SU-DHL-6 (cell line): Measurements from ENCODE around the gene MTHFSD.

Experiments
- H2AFZ ChIP-seq: fragments of 200-600 bp; sonication (generic); 2 replicates; pipeline ENCODE4 v1.6.1; 2014; ENCODE audit warnings: low read depth, mild to moderate bottlenecking, moderate library complexity, mixed read lengths, antibody characterized with exemption, low read length; ENCODE audit not compliant: severe bottlenecking
- H3F3A ChIP-seq: fragments of 200-600 bp; shearing (Covaris generic); 2 replicates; pipeline ENCODE4 v1.6.0; 2016; ENCODE audit warnings: antibody characterized with exemption, mild to moderate bottlenecking; ENCODE audit not compliant: insufficient read depth
- H3K27ac ChIP-seq: fragments of 200-600 bp; sonication (generic); 2 replicates; pipeline ENCODE4 v1.5.1; 2016; ENCODE audit warnings: low read depth, mild to moderate bottlenecking, low read length, moderate library complexity, mixed read lengths
- H3K27me3 ChIP-seq: fragments of 200-600 bp; sonication (generic), shearing (Covaris generic); 2 replicates; pipeline ENCODE4 v1.6.0; 2014; ENCODE audit warnings: mild to moderate bottlenecking, low read length
- H3K36me3 ChIP-seq: fragments of 200-600 bp; sonication (generic); 2 replicates; pipeline ENCODE4 v1.6.1; 2014; ENCODE audit warnings: mild to moderate bottlenecking, low read length, mixed read lengths
- H3K4me2 ChIP-seq: fragments of 300-600, 200-600 bp; shearing (Covaris generic), sonication (generic); 2 replicates; pipeline ENCODE4 v1.6.0; 2014; ENCODE audit warnings: low read length, low read depth, mild to moderate bottlenecking; ENCODE audit not compliant: poor library complexity, severe bottlenecking
- H3K4me3 ChIP-seq: fragments of 200-600 bp; sonication (generic); 2 replicates; pipeline ENCODE4 v1.5.1; 2014; ENCODE audit warnings: antibody characterized with exemption, low read length, mild to moderate bottlenecking, mixed read lengths; ENCODE audit not compliant: insufficient read depth, poor library complexity, severe bottlenecking
- H3K79me2 ChIP-seq: fragments of 200-600 bp; sonication (generic); 2 replicates; pipeline ENCODE4 v1.6.1; 2014; ENCODE audit warnings: mild to moderate bottlenecking, low read length, moderate library complexity; ENCODE audit not compliant: insufficient read depth
- H3K9ac ChIP-seq: fragments of 200-600 bp; sonication (generic); 2 replicates; pipeline ENCODE4 v1.7.0; 2014; ENCODE audit warnings: mild to moderate bottlenecking, low read length
- H3K9me2 ChIP-seq: fragments of 200-600 bp; sonication (generic); replicated peaks from 2 replicates; pipeline ENCODE4 v1.6.1; 2014; ENCODE audit warnings: low read length; ENCODE audit not compliant: insufficient read depth
- H3K9me3 ChIP-seq: fragments of 200-600 bp; sonication (generic); 2 replicates; pipeline ENCODE4 v1.6.1; 2014; ENCODE audit warnings: low read length, mixed read lengths; ENCODE audit not compliant: insufficient read depth
- H4K20me1 ChIP-seq: fragments of 200-600 bp; sonication (generic); 2 replicates; pipeline ENCODE4 v1.6.1; 2014; ENCODE audit warnings: low read depth, mild to moderate bottlenecking, antibody characterized with exemption, low read length, moderate library complexity, mixed read lengths
- CTCF ChIP-seq: fragments of 200-600 bp; sonication (generic); IDR thresholded peaks from one replicate; pipeline ENCODE4 v1.5.1; 2017; ENCODE audit warnings: antibody characterized with exemption, mild to moderate bottlenecking, low read length, moderate library complexity; ENCODE audit not compliant: insufficient read depth, poor library complexity, severe bottlenecking
- EZH2phosphoT487 ChIP-seq: fragments of 200-600 bp; sonication (generic), shearing (Covaris generic); conservative IDR thresholded peaks from 2 replicates; pipeline ENCODE4 v1.6.1; 2018; ENCODE audit warnings: mild to moderate bottlenecking, antibody characterized with exemption, low read length, moderate library complexity, mixed read lengths

The MTHFSD gene

GRCh38 chr16:86519007-86519648 is 35.9 kb downstream of the MTHFSD start:
- H2AFZ ChIP-seq, result no peak overlapping the region
- no peaks in the 10 kb centered on the region for H3K27me3 ChIP-seq

GRCh38 chr16:86517652-86518258 is 37.3 kb downstream of the MTHFSD start:
- no peak overlapping the region for H2AFZ ChIP-seq
- no peaks in the 10 kb centered on the region for H3K36me3 ChIP-seq
- no peak overlapping the region for H3K27ac ChIP-seq
- H3K9ac ChIP-seq, result no peak overlapping the region
- H3K27me3 ChIP-seq, result no peaks in the 10 kb centered on the region
- no peaks in the 10 kb centered on the region for H4K20me1 ChIP-seq
- no peak overlapping the region for H3K4me2 ChIP-seq
- no peaks in the 10 kb centered on the region for H3K79me2 ChIP-seq
- no peaks in the 10 kb centered on the region for H3K9me3 ChIP-seq
- no peak overlapping the region for H3K4me3 ChIP-seq
- no peaks in the 10 kb centered on the region for H3F3A ChIP-seq
- TF ChIP-seq EZH2phosphoT487 (no peak), CTCF (peak; percentile 44)
- H3K9me2 ChIP-seq, result no peaks in the 10 kb centered on the region

More at GRCh38 chr16:86519007-86519648, 35.9 kb downstream of the MTHFSD start:
- H3K9me3 ChIP-seq, result no peaks in the 10 kb centered on the region
- no peak for TF ChIP-seq CTCF
- TF ChIP-seq EZH2phosphoT487, result no peak
- no peaks in the 10 kb centered on the region for H3K9me2 ChIP-seq
- H4K20me1 ChIP-seq, result no peaks in the 10 kb centered on the region
- H3K4me2 ChIP-seq, result no peak overlapping the region
- H3K79me2 ChIP-seq, result no peaks in the 10 kb centered on the region
- no peak overlapping the region for H3K4me3 ChIP-seq
- H3K36me3 ChIP-seq, result no peaks in the 10 kb centered on the region
- no peak overlapping the region for H3K9ac ChIP-seq
- H3F3A ChIP-seq, result no peaks in the 10 kb centered on the region
- no peak overlapping the region for H3K27ac ChIP-seq

GRCh38 chr16:86517033-86517432 is 38.0 kb downstream of the MTHFSD start:
- no peak overlapping the region for H2AFZ ChIP-seq

More at GRCh38 chr16:86517033-86517432, 38.0 kb downstream of the MTHFSD start:
- Histone ChIP-seq H3F3A (no peaks in the 10 kb centered on the region), H3K4me3 (no peak overlapping the region), H3K9ac (no peak overlapping the region), H3K9me3 (no peaks in the 10 kb centered on the region), H3K4me2 (no peak overlapping the region), H3K9me2 (no peaks in the 10 kb centered on the region), H4K20me1 (no peaks in the 10 kb centered on the region), H3K27ac (no peak overlapping the region), H3K36me3 (no peaks in the 10 kb centered on the region), H3K27me3 (no peaks in the 10 kb centered on the region), H3K79me2 (no peaks in the 10 kb centered on the region)
- TF ChIP-seq CTCF (no peak), EZH2phosphoT487 (no peak)
